ENCODE results near the gene RPUSD1. TPM values are rescaled to one million over a fixed set of nuclear protein-coding genes. Genes with fewer than 3 reads are reported as not detected.
"Not testable (repeated sequence)": the region's sequence is repeated elsewhere in the genome, so short reads cannot be mapped to it uniquely, and the experiment has no call there.

RPUSD1 gene
- total and polyA plus RNA-seq, 11 donors, result 7.1 to 25.7 (median 10.9) TPM

- ATAC-seq (peak in 2 of 4 donors; percentile 17 to 59), DNase-seq (peak in 1 of 5 donors; percentile 4)
- Histone ChIP-seq H3K9me3 (no peaks in the 10 kb centered on the region), H3K36me3 (no peaks in the 10 kb centered on the region), H3K27me3 (peaks cover 0 to 13% (median 0%) of the 10 kb centered on the region in 9 donors), H3K27ac (peak overlapping the region in 1 of 12 donors; percentile 49), H3K4me3 (no peak overlapping the region), H3K4me1 (peaks cover 0 to 16% (median 0%) of the 10 kb centered on the region in 12 donors)
- intact Hi-C loops (cut with DNase I), result no loop called here
- no peak for TF ChIP-seq CTCF (IDR thresholded peaks at IDR 0.05)
- 59 to 68% (median 61%) methylated on average over 11 of the region's 11 CpGs for WGBS, 4 donors
Observed at GRCh38 chr16:754656-755055, 33.5 kb downstream of the RPUSD1 start.

- 84 to 91% (median 90%) methylated on average over 11 of the region's 11 CpGs for WGBS, 4 donors
- DNase-seq; H3K36me3 ChIP-seq; intact Hi-C loops (cut with DNase I); H3K9me3 ChIP-seq; H3K4me3 ChIP-seq; ATAC-seq: not testable (repeated sequence)
- H3K27ac ChIP-seq, result peak overlapping the region in 1 of 12 donors; percentile 49
- H3K27me3 ChIP-seq, result peaks cover 0 to 13% (median 0%) of the 10 kb centered on the region in 9 donors
- H3K4me1 ChIP-seq, result peaks cover 0 to 16% (median 0%) of the 10 kb centered on the region in 12 donors
Observed at GRCh38 chr16:754121-754607, 34.0 kb downstream of the RPUSD1 start.

GRCh38 chr16:752007-752312 lies 36.2 kb downstream of the RPUSD1 start:
- TF ChIP-seq CTCF (IDR thresholded peaks at IDR 0.05) (no peak), POLR2A (IDR thresholded peaks at IDR 0.05) (no peak)
- peaks cover 0 to 12% (median 0%) of the 10 kb centered on the region in 12 donors for H3K4me1 ChIP-seq
- intact Hi-C loops (cut with DNase I), result no loop called here
- no peak for ATAC-seq
- no peaks in the 10 kb centered on the region for H3K36me3 ChIP-seq
- no peak overlapping the region for H3K27ac ChIP-seq
- no peak overlapping the region for H3K4me3 ChIP-seq
- WGBS, 4 donors, result 29 to 40% (median 32%) methylated on average over 10 of the region's 10 CpGs
- H3K27me3 ChIP-seq, result peaks cover 0 to 13% (median 0%) of the 10 kb centered on the region in 9 donors
- DNase-seq, result no peak
- H3K9me3 ChIP-seq, result no peaks in the 10 kb centered on the region

- intact Hi-C loops (cut with DNase I), result no loop called here
- WGBS, 4 donors, result 59 to 69% (median 62%) methylated on average over 38 to 39 of the region's 39 CpGs
- H3K4me3 ChIP-seq, result no peak overlapping the region
- H3K27ac ChIP-seq, result no peak overlapping the region
- ATAC-seq (peak; percentile 79 to 92 (median 84)), DNase-seq (peak in 3 of 5 donors; percentile 5 to 56 (median 54))
- no peaks in the 10 kb centered on the region for H3K9me3 ChIP-seq
- TF ChIP-seq CTCF (IDR thresholded peaks at IDR 0.05) (no peak), POLR2A (IDR thresholded peaks at IDR 0.05) (no peak)
- H3K27me3 ChIP-seq, result peaks cover 0 to 13% (median 0%) of the 10 kb centered on the region in 9 donors
- no peaks in the 10 kb centered on the region for H3K36me3 ChIP-seq
- H3K4me1 ChIP-seq, result peaks cover 0 to 12% (median 0%) of the 10 kb centered on the region in 12 donors
Observed at GRCh38 chr16:751152-752006, 36.8 kb downstream of the RPUSD1 start.

Data from heart left ventricle (tissue), 16 donors.